ENCODE measurements around the gene LILRB4.
"Not testable (repeated sequence)": the region's sequence is repeated elsewhere in the genome, so short reads cannot be mapped to it uniquely, and the experiment has no call there.

The LILRB4 gene

GRCh38 chr19:54694648-54695047 is 31.9 kb downstream of the LILRB4 start:
- DNase-seq (ENCODE audit: low read depth): no peak

GRCh38 chr19:54696117-54696548 is 33.3 kb downstream of the LILRB4 start:
- DNase-seq (ENCODE audit: low read depth): no peak

- no peak for DNase-seq (ENCODE audit: low read depth)
These were observed 34.0 kb downstream of the LILRB4 start for GRCh38 chr19:54696766-54697165.

- not testable (repeated sequence) for DNase-seq (ENCODE audit: low read depth)
These were observed 34.9 kb downstream of the LILRB4 start for GRCh38 chr19:54697716-54698115.

- no peak for DNase-seq (ENCODE audit: low read depth)
These were observed 42.1 kb downstream of the LILRB4 start for GRCh38 chr19:54704928-54705327.

GRCh38 chr19:54707962-54708361 is 45.2 kb downstream of the LILRB4 start:
- DNase-seq (ENCODE audit: low read depth): no peak

GRCh38 chr19:54708781-54709180 is 46.0 kb downstream of the LILRB4 start:
- no peak for DNase-seq (ENCODE audit: low read depth)

GRCh38 chr19:54709212-54709948 is 46.6 kb downstream of the LILRB4 start:
- no peak for DNase-seq (ENCODE audit: low read depth)

- not testable (repeated sequence) for DNase-seq (ENCODE audit: low read depth)
These were observed 47.2 kb downstream of the LILRB4 start for GRCh38 chr19:54709956-54710355.

Measured in stimulated activated CD4-positive, alpha-beta T cell treated with anti-CD3 and anti-CD28 coated beads, Interleukin-2, amount 100 ng/mL, for 4 hours (primary cell).